Cardiac muscle cell (in vitro differentiated cells and primary cell): ENCODE measurements around the gene DIDO1. TPM values are rescaled to one million over a fixed set of nuclear protein-coding genes. Genes with fewer than 3 reads are reported as not detected.
"Not testable (repeated sequence)": the region's sequence is repeated elsewhere in the genome, so short reads cannot be mapped to it uniquely, and the experiment has no call there.

Experiments used
- DNase-seq, 2 donors: peaks; one replicate each; pipeline versions ENCODE4 v3.0.0 to v3.0.0-alpha.2; 2010 to 2017; ENCODE audit warnings: low read depth in 1 of 2, low spot score in 1 of 2
- H3K27ac ChIP-seq: fragments of 200-600 bp; sonication (generic); 2 replicates; pipeline ENCODE4 v1.5.1; 2016
- H3K27me3 ChIP-seq: fragments of 200-600 bp; sonication (generic); 2 replicates; pipeline ENCODE4 v1.6.0; 2016; ENCODE audit warnings: control low read depth
- H3K36me3 ChIP-seq: fragments of 200-600 bp; sonication (generic); 2 replicates; pipeline ENCODE4 v1.5.1; 2016; ENCODE audit warnings: control low read depth
- H3K4me1 ChIP-seq: fragments of 200-600 bp; sonication (generic); 2 replicates; pipeline ENCODE4 v1.8.1; 2017; ENCODE audit warnings: low read depth, mild to moderate bottlenecking, mixed run types
- H3K4me3 ChIP-seq: fragments of 200-600 bp; sonication (generic); 2 replicates; pipeline ENCODE4 v1.5.1; 2016; ENCODE audit warnings: mild to moderate bottlenecking
- H3K9me3 ChIP-seq: fragments of 200-600 bp; sonication (generic); 2 replicates; pipeline ENCODE4 v1.5.1; 2017; ENCODE audit warnings: low read depth, mild to moderate bottlenecking, control low read depth
- CTCF ChIP-seq: IDR thresholded peaks from 2 replicates; pipeline ENCODE4 v1.5.1; 2012; ENCODE audit warnings: low read depth, mild to moderate bottlenecking, low read length
- polyA plus RNA-seq: library from polyadenylated mRNA; unstranded; fragments of >200 nt; fragmentation: Nextera tagmentation; extraction: Ambion mirVana; gene quantifications from 2 replicates; pipeline ENCODE4 v1.2.1, GENCODE V29; 2016
- total RNA-seq: library from RNA; depleted of rRNA; stranded (reverse); fragments of >200 nt; gene quantifications from 2 replicates; pipeline ENCODE4 v1.2.3, GENCODE V29; 2016

Gene DIDO1
- total and polyA plus RNA-seq, 2 experiments from 2014 or later = 28.3 to 69.2 TPM

- peak in 1 of 2 donors; percentile 85 for DNase-seq
- no peak overlapping the region for H3K27ac ChIP-seq
- TF ChIP-seq CTCF = no peak
These were observed 49.1 kb downstream of the DIDO1 start for GRCh38 chr20:62876902-62877816.

GRCh38 chr20:62876501-62876901, 49.8 kb downstream of the DIDO1 start:
- DNase-seq = no peak
- Histone ChIP-seq H3K27ac (no peak overlapping the region), H3K36me3 (no peaks in the 10 kb centered on the region), H3K9me3 (no peaks in the 10 kb centered on the region), H3K4me3 (no peak overlapping the region), H3K4me1 (no peaks in the 10 kb centered on the region), H3K27me3 (no peaks in the 10 kb centered on the region)
- no peak for TF ChIP-seq CTCF

More at GRCh38 chr20:62876902-62877816, 49.1 kb downstream of the DIDO1 start:
- Histone ChIP-seq H3K9me3 (no peaks in the 10 kb centered on the region), H3K36me3 (peaks cover 5% of the 10 kb centered on the region), H3K27me3 (no peaks in the 10 kb centered on the region), H3K4me1 (no peaks in the 10 kb centered on the region), H3K4me3 (no peak overlapping the region)

- peak; percentile 40 to 91 for DNase-seq
- Histone ChIP-seq H3K27ac (no peak overlapping the region), H3K27me3 (no peaks in the 10 kb centered on the region), H3K4me1 (no peaks in the 10 kb centered on the region), H3K9me3 (no peaks in the 10 kb centered on the region), H3K4me3 (no peak overlapping the region), H3K36me3 (no peaks in the 10 kb centered on the region)
- TF ChIP-seq CTCF = peak; percentile 54
These were observed 50.6 kb downstream of the DIDO1 start for GRCh38 chr20:62875419-62876361.

- H3K4me1 ChIP-seq = no peaks in the 10 kb centered on the region
- TF ChIP-seq CTCF = no peak
- no peaks in the 10 kb centered on the region for H3K36me3 ChIP-seq
- DNase-seq = no peak
- no peak overlapping the region for H3K4me3 ChIP-seq
- H3K27me3 ChIP-seq = no peaks in the 10 kb centered on the region
- no peak overlapping the region for H3K27ac ChIP-seq
- no peaks in the 10 kb centered on the region for H3K9me3 ChIP-seq
These were observed 51.4 kb downstream of the DIDO1 start for GRCh38 chr20:62874964-62875344.

GRCh38 chr20:62873681-62874031, 52.6 kb downstream of the DIDO1 start:
- TF ChIP-seq CTCF = peak; percentile 47

More at GRCh38 chr20:62873681-62874031, 52.6 kb downstream of the DIDO1 start:
- not testable (repeated sequence) for H3K27ac ChIP-seq, H3K9me3 ChIP-seq, H3K4me1 ChIP-seq, H3K27me3 ChIP-seq, H3K4me3 ChIP-seq, H3K36me3 ChIP-seq
- DNase-seq = peak; percentile 60 to 65
